Ramos (cell line): Measurements from ENCODE around the gene CRYGN.

Experiments used
- in situ Hi-C: fragments of 300-500 bp; cut with MboI; formaldehyde crosslinking; loops from one replicate; pipeline ENCODE4 v1.14.3; 2022; ENCODE audit warnings: low sequenced_read_pairs; ENCODE audit not compliant: unreplicated experiment

The CRYGN gene

GRCh38 chr7:151442776-151443496 is 3.0 kb upstream of the CRYGN start:
- in situ Hi-C loops: no loop called here

DNA sequence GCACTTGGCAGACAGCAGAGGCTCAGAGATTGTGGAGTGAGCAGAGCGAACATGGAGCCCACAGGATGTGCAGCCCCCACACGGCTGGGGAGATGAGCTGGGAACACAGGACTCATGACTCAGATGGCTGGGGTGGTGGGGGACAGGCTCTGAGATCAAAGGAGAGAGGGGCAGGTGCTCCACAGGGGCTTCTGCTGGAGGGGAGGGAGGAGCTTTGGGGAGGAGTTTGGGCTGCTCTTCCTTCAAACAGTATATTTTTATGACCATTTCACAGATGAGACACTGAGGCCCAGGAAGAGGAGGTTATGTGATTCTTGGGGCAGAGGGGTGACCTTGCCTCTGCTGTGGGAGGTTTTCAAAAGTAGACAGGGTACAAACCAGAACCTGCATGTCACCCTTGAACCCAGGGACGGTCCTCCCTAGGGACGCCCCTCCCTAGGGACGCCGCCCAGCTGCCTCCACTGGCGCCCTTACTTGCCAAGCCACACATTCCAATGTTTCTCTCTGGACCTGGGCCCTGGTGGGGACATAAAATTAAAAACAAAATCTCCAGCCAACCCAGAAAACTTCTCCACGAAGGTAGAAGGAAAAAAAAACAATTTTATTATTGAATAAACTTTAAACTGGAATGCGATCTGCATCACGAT is 981 bp upstream of the CRYGN start:
- in situ Hi-C loops: no loop called here

- in situ Hi-C loops: no loop called here
These were observed 908 bp downstream of the CRYGN start for GRCh38 chr7:151438864-151439601.

DNA sequence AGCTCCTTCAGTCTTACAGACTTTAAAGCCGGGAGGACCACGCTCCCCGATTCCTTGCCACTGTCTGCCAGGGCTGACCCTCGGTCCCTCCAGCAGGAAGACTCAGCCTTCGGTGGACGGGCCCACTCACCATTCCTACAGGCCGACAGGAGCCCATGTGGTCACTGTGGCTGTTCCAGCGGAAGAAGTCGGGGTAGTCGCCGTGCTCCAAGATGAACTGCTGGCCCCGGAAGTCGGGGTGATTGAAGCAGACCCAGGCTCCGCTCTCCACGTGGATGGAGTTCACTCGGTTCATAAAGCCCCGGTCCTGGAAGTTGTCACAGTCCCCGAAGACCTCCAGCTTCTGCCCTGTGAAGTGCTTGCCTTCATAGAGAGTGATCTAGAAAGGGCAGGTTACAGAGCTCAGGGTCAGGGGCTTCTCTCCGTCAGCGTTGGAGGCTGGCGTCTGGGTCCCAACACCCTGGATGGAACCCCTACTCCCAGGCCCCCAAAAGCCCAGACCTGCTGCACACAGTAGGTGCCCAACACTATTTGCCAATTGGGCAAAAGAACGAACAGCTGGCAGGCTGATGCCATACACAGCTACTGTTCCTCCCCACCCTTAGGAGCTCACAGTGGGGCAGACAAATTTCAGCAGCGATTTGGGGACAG is 1.9 kb downstream of the CRYGN start:
- in situ Hi-C loops: no loop called here

- in situ Hi-C loops: no loop called here
These were observed 2.8 kb downstream of the CRYGN start for GRCh38 chr7:151437159-151437553.

- in situ Hi-C loops: no loop called here
These were observed 3.3 kb downstream of the CRYGN start for GRCh38 chr7:151436446-151437158.

GRCh38 chr7:151435971-151436370 is 4.0 kb downstream of the CRYGN start:
- in situ Hi-C loops: no loop called here

DNA sequence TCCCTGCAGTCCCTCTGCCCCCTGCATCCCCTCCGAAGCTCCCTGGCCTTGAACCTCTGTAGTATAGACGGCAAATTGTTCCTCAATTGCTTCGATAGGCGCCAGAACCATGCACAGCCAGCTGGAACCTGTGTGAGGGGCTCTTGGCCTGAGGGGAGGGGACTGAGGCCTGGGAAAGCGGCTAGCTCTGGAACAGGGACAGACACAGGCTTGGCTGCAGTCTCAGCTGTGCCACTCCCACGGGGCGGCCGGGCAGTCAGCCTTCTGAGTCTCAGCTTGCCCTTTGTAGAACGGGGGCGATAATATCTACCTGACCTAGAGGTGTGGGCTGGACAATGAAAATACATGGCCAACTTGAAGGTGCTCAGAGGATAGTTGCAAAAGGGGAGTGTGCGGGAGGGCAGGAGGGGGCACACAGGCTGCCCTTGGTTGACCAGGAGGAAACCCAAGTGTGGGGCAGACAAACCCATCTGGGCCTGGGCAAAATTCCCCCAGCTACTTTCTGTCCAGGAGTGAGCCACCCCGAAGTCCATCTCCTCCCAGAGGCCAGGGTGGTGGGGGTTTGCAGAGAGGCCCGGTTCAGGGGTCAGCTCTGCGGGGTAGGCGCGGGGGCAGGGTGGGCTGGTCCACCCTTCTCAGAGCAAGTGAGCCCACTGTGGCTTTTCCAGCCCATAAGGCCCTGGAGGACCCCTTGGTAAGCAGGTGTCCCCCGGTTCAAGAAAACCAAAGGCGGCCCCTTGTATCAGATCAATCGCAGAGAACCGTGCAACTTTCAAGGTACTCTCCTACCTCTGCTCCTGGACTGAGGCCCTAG is 4.6 kb downstream of the CRYGN start:
- in situ Hi-C loops: no loop called here

DNA sequence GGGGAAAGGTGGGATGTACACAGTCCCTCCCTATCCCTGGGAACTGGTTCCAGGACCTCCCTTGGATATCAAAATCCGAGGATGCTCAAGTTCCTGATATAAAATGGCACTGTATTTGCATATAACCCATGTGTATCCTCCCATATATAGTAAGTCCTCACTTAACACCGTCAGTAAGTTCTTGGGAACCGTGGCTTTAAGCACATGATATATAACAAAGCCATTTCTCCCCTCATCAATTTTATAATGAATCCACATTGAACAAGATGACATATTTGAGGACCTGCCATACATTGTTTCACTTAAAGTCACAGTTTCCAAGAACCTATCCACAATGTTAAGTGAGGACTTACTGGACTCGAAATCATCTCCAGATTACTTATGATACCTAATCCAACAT is 5.4 kb downstream of the CRYGN start:
- in situ Hi-C loops: no loop called here

- in situ Hi-C loops: no loop called here
These were observed 6.1 kb downstream of the CRYGN start for GRCh38 chr7:151433721-151434400.

DNA sequence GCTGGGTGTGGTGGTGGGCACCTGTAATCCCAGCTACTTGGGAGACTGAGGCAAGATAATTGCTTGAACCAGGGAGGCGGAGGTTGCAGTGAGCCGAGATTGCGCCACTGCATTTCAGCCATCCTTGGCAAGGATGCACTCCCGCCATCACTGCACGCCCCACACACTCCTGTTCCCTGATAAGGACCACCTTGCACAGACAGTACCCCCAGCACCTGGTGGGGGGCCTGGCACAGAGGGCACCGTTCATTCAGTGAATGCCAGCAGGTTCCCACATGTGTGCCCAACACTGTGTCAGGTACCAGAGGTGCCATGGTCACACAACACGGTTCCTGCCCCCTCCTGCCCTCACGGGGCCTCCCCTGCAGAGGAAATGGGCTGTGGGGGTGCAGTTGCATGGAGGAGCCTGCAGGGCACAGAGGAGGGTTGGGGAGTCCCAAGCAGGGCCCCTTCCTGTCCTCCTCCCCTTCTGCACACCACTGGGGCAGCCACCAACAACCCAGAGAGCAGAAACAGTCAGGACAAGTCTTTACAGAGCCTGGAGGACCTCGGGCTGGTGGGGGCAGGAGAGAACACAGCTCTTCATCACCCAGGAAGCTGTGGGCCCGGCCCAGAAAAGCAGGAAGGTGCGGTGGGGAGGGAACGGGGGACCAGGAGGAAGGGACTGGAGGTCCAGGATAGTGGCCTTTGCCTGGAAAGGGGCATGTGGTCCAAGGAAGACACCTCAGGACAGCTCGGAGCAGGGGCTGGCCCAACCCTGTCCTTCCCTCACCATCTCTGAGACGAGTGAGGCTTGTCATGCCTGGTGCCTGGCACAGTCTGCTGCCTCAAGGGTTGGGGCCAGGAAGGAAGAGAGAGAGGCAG is 7.1 kb downstream of the CRYGN start:
- in situ Hi-C loops: no loop called here

- in situ Hi-C loops: no loop called here
These were observed 8.1 kb downstream of the CRYGN start for GRCh38 chr7:151431768-151432311.

DNA sequence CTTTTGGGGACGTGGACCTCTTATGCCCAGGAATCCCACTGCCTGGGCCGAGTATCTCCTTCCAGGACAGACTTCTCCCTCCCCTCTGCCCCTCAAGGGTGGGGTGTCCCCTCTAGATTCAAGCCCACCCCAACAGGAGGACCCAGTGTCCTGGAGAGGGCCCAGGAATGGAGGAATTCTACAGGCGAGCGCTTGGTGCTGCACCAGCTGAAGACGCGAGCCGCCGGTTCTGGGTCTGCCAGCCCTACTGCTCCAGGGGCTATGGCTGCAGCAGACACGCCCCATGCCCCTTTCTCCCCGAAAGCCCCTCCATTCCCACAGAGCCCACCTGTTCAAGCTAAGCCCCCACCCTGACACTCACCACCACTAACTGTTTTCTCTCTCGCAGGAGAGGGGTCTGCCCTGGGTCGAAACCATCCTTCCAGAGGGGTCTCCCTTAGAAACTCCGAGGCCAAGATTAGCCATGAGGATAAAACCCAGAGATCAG is 8.6 kb downstream of the CRYGN start:
- in situ Hi-C loops: no loop called here

DNA sequence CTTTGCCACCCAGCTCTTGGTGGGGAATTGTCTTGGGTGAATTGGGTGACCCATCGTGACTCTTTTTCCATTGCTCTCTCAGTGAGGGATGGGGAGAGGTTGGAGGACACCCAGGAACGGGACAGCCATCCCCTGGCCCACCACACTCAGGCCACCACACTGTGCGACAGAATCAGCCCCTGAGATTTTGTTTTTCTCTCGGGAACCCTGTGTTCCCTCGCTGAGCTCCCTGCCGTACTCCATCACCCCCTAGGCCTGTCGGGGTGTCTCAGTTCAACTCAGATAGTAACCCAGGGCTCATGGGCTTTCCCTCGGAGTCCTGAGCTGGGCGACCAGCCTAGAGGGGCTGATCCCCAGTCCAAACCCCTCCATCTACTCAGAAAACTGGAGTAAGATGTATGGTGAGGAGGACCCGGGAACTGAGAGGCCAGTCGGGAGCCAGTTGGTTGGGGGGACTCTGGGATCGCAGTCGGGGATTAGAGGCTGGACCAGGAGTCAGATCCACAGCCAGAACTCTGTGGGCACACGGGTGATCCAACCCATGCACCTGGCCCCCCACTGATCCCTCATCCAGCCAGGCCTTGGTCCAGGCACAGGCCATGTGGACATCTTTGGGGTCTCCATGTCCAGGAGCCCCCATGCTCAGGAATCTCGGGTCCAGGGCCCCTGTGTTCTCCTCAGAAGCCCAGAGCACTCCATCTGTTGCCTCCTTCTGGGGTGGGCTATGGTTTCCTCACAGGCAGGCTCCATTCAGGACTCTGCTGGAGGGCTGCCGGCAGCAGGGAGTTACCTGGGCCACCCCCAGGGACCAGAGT is 9.3 kb downstream of the CRYGN start:
- in situ Hi-C loops: no loop called here

DNA sequence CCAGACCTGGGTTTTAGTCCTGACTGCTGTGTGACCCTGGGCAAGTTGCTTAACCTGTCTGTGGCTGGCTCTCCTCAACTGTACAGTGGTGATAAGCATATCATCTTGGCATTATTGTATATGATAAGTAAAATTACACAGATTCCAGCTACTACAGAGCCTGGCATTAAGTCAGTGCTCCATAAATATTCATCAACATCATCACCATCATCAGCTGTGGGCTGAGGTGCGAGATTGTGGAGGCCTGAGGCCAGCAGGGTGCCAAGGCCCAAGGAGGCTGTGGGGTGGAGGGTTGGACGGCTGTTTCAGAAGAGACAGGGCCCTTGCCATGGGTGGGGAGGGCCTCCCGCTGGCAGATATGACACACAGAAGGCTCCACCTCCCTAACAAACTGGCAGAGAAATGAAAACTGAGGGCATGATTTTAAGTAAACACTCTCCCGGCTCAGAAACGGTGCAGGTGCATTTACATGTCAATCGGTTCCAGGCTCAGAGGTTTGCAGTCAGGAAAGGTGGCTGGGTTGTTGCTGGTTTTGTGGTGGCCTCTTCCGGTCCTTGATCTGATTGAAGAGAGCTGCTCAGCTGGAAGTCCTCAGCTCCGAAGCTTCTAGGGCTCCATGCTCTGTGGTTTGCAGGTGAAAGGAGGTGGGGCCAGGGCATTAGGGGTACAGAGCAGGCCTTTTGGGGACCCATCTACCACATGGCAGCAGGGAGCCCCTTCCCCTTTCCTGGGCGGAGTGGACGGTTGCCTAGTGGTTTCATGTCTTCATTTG is 10.2 kb downstream of the CRYGN start:
- in situ Hi-C loops: no loop called here

DNA sequence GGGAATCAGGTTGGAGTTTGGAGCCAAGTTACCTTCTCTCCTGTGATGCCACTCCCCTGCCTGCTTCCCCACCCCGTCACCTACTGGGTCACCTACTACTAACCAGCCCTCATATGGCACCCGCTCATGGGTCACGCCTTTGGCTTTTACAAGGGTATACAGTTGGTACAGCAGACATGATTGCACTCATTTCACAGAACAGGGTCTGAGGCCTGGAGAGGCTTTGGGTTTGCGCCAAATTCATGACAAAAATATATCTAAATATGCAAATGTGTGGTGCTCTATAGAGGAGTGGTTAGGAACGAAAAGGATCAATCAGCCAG is 10.7 kb downstream of the CRYGN start:
- in situ Hi-C loops: no loop called here
